Activated CD4-positive, alpha-beta T cell treated with anti-CD3 and anti-CD28 coated beads, Interleukin-2, amount 50 U/mL, for 4 hours (primary cell): ENCODE data around the gene BRIP1.
"Not testable (repeated sequence)": the region's sequence is repeated elsewhere in the genome, so short reads cannot be mapped to it uniquely, and the experiment has no call there.

Experiments used
- DNase-seq, 2 experiments: peaks; one replicate each; pipeline ENCODE4 v3.0.0-alpha.2; 2020

The BRIP1 gene

GRCh38 chr17:61723183-61723582 lies 140.1 kb downstream of the BRIP1 start:
- DNase-seq, result no peak

DNA sequence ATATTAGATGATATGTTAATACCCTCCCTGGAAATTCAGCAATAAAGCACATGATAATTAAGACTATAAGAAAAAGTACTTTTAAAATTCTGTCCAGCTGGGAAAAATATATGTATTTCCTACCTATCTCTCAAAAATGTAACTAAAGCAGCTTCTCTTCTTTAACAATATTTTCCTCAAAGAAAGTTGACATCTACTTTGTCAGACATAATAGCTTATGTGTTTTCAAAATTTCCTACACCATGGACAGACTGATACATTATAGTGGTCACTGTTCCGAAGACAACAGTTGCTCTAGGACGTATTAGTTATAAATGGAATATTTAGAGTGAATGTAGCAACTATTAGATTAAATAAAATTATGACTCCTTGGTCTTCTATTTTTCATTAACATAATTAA lies 140.9 kb downstream of the BRIP1 start:
- no peak for DNase-seq

DNA sequence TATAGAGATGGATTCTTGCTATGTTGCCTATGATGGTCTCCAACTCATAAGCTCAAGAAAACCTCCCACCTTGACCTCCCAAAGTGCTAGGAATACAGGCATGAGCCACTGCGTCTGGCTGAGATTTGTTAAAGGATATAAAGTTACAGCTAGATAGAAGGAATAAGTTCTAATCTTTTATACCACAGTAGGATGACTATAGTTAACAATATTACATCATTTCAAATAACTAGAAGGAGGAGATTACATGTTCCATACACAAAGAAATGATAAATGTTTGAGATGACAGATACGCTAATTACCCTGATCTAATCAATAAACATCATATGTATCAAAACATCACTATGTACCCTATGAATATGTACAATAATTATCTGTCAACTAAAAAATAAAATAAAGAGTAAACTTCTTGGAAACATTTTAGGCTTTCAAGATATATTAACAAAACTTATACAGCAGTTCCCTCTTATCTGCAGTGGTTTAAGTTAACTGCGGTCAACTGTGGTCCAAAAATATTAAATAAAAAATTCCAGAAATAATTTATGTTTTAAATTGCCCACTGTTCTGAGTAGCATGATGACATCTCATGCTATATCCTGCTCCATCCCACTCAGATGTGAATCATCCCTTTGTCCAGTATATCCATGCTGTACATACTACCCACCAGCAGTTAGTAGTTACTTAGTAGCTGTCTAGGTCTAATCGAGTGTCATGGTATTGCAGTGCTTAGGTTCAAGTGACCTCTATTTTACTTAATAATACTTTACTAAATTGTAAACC lies 143.1 kb downstream of the BRIP1 start:
- no peak for DNase-seq

DNA sequence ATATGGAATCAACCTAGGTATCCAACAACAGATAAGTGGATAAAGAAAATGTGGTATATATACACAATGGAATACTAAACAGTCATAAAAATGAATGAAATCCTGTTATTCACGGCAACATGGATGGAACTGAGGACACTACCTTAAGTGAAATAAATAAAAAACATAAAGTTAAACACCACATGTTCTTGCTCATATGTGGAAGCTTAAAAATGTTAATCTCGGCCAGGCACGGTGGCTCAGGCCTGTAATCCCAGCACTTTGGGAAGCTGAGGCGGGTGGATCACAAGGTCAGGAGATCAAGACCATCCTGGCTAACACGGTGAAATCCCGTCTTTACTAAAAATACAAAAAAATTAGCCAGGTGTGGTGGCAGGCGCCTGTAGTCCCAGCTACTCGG lies 144.1 kb downstream of the BRIP1 start:
- not testable (repeated sequence) for DNase-seq

GRCh38 chr17:61718022-61718421 lies 145.3 kb downstream of the BRIP1 start:
- no peak for DNase-seq

- DNase-seq, result no peak
Measured at GRCh38 chr17:61717352-61717751, 146.0 kb downstream of the BRIP1 start.

DNA sequence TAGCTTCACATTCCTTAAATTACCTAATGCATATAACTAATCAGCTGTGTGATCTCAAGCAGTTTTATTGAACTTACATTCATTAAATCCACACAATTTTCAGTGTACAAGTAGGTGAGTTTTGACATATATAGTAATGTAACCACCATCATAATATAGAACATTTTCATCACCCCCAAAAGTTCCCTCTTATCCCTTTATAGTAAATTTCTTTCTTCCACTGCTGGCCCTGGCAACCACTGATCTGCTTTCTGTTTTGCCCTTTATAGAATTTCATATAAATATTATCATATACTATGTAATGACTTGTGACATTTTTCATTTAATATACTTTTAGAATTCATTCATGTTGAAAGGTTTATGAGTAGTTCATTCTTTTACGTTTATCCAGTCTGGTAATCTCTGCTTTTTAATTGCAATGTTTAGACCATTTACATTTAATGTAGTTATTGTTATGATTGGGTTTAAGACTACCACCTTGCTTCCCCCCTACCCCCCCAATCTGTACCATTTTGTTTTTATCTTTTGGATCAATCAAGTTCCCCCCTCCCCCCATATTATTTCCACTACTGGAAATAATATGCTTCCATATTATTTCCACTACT lies 147.0 kb downstream of the BRIP1 start:
- DNase-seq, result no peak

DNA sequence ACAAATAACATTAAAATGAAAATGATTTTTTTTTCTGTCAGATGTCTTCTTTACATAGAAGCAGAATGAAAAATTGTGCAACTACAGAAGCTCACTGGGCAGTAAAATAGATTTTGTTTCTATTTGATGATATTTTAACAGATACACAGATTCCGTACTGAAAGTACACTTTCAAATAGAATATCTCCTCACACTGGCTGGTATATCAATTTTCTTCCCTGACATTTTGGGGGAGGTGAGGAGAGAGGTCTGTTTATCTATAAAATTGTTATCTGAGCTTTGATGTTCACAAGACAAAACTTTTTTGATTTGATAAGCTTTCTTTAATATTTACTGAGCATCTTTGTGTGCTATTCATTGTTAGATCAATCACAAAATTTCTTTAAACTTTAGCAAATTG lies 148.0 kb downstream of the BRIP1 start:
- DNase-seq, result no peak

GRCh38 chr17:61714300-61714699 lies 149.0 kb downstream of the BRIP1 start:
- no peak for DNase-seq

DNA sequence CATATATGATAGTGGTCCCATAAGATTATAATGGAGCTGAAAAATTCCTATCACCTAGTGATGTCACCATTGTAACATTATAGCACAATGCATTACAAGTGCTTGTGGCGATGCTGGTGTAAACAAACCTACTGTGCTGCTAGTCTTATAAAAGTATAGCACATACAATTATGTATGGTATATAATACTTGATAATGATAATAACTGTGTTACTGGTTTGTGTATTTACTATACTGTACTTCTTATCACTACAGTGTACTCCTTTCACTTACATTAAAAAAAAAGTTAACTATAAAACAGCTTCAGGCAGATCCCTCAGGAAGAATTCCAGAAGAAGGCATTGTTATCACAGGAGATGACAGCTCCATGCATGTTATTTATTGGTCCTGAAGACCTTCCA lies 150.3 kb downstream of the BRIP1 start:
- no peak for DNase-seq

DNA sequence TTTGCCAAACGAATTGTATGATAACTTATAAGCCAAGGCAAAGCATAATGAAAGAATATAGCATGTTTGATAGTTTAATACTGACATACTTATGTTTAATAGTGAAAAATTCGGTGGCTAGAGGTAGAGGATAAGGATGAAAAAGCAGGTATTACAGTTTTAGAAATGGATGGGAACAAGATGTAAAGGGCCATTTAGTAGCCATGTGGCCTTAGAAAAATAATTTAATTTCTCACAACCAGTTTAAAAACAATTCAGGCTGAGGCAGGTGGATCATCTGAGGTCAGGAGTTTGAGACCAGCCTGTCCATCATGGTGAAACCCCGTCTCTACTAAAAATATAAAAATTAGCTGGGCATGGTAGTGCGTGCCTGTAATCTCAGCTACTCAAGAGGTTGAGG lies 152.8 kb downstream of the BRIP1 start:
- no peak for DNase-seq

DNA sequence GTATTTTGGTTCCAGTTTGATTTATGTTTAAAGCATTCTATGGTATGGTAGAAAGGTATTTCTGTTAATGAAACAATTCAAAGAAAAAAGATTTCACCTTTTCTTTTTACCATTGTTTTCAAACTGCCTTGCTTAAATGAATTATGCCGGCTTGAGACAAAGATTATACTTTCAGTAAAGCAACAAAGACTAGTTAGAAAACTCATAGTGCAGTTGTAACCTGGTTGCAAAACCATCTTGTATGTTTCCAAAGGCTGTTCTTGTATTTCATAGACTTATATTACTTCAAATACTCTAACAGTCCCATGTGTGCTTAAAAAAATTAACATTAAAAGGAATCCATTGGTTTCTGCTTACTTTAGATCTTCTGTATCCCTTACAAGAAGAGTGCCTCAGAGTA lies 153.8 kb downstream of the BRIP1 start:
- DNase-seq, result no peak

- no peak for DNase-seq
Measured at GRCh38 chr17:61704935-61705449, 158.3 kb downstream of the BRIP1 start.

- no peak for DNase-seq
Measured at GRCh38 chr17:61702450-61702849, 160.9 kb downstream of the BRIP1 start.

DNA sequence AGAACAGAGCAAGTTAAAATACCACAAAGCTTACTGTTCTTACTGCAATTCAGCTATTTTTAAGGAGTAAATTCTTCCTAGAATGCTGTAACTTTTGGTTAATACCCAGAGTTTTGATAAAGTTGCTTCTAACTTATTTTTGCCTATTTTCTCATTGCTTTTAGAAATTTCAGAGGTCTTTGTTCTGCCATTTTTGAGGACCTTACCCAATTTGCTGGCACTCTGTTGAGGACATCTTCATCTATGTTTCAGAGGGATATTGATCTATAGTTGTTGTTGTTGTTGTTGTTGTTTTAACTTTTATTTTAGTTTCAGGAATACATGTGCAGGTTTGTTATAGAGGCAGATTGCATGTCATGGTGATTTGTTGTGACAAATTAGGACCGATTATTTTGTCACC lies 161.3 kb downstream of the BRIP1 start:
- no peak for DNase-seq

DNA sequence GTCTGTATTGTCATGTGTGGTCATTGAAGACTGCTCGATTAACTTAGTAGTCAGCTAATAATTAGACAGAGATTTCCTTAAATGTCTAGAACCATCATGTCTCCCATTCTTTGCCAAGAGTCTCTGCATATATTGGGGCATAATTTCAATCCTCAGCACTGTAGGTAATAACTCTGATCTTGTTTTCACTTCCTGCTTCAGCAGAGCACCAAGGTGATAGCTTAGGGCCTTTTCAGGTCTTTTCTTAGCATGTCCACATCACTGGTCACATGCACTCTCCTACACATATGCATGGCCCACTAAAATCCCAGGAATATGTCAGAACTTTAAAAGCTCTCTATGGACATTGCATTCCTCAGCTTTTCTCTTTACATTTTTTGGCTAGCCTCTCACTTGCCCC lies 162.0 kb downstream of the BRIP1 start:
- no peak for DNase-seq

DNA sequence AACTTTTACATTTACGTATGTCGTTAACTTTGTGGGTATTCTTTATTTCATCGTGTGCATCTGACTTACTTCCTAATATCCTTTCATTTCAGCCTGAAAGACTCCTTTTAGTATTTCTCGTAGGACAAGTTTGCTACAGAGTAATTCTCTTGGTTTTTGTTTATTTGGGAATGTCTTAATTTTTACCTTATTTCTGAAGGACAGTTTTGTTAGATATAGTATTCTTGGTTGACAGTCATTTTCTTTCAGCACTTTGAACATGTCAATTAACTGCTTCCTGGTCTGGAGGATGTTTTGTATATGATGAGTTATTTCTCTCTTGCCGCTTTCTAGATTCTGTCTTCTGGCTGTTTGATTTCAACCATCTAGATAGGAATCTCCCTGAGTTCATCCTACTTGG lies 163.1 kb downstream of the BRIP1 start:
- no peak for DNase-seq

- no peak for DNase-seq
Measured at GRCh38 chr17:61699694-61700093, 163.6 kb downstream of the BRIP1 start.

GRCh38 chr17:61699032-61699431 lies 164.3 kb downstream of the BRIP1 start:
- DNase-seq, result no peak

- no peak for DNase-seq
Measured at GRCh38 chr17:61698244-61698643, 165.1 kb downstream of the BRIP1 start.

DNA sequence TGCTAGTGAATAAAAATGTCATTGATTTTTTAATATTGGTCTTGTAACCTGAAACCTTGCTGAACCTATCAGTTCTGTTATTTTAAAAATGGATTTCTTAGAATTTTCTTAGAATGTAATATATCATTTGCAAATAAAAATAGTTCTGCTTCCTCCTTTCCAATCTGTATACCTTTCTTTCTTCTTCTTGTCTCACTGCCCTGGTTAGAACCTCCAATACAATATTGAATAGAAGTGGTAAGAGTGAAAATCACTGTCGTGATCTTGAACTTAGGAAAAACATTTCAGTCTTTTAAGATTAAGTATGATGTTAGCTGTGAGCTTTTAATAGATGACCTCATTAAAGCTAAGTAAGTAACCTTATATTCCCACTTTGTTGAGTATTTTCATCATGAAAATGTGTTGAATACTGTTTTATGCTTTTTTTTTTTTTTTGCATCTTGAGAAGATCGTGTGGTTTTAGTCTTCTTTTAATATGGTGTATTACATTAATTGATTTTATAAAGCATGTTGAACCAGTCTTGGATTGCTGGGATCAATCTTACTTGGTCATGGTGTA lies 167.5 kb downstream of the BRIP1 start:
- no peak for DNase-seq

- DNase-seq, result no peak
Measured at GRCh38 chr17:61694095-61694494, 169.2 kb downstream of the BRIP1 start.

GRCh38 chr17:61689610-61690180 lies 173.6 kb downstream of the BRIP1 start:
- DNase-seq, result no peak

GRCh38 chr17:61687769-61688168 lies 175.6 kb downstream of the BRIP1 start:
- DNase-seq, result no peak
